GM19239 (cell line): ENCODE measurements around the gene FAM219B.

Experiments used
- DNase-seq: peaks from one replicate; pipeline ENCODE4 v3.0.0; 2011; ENCODE audit warnings: low spot score; ENCODE audit not compliant: insufficient read length
- FAIRE-seq: peaks from 2 replicates; lab custom pipeline; 2011; peaks lifted over from hg19 to GRCh38; lab: Jason Lieb, UNC

Gene FAM219B

GRCh38 chr15:74882528-74882927, 24.1 kb downstream of the FAM219B start:
- no peak for DNase-seq
- no peak for FAIRE-seq

GRCh38 chr15:74878273-74878672, 28.4 kb downstream of the FAM219B start:
- FAIRE-seq (no peak), DNase-seq (no peak)

GRCh38 chr15:74873756-74874424, 32.8 kb downstream of the FAM219B start:
- FAIRE-seq (peak; percentile 35), DNase-seq (no peak)

- DNase-seq (peak; percentile 86), FAIRE-seq (peak; percentile 87)
These were observed 33.5 kb downstream of the FAM219B start, which contains the start of gene SCAMP2 for GRCh38 chr15:74873036-74873755. Gene SCAMP2 (minus strand): TSS chr15:74873365. CDS start chr15:74873255, 110 bp downstream.

GRCh38 chr15:74872702-74873035, 34.0 kb downstream of the FAM219B start:
- DNase-seq (no peak), FAIRE-seq (no peak)

- DNase-seq (no peak), FAIRE-seq (peak; percentile 4)
These were observed 36.0 kb downstream of the FAM219B start for GRCh38 chr15:74870436-74871215.

- DNase-seq (peak; percentile 78), FAIRE-seq (peak; percentile 93)
These were observed 36.8 kb downstream of the FAM219B start for GRCh38 chr15:74869726-74870407.

GRCh38 chr15:74869372-74869725, 37.3 kb downstream of the FAM219B start:
- no peak for FAIRE-seq

GRCh38 chr15:74868059-74868458, 38.6 kb downstream of the FAM219B start:
- DNase-seq (no peak), FAIRE-seq (no peak)

More at GRCh38 chr15:74869372-74869725, 37.3 kb downstream of the FAM219B start:
- DNase-seq: no peak

GRCh38 chr15:74867466-74868038, 39.1 kb downstream of the FAM219B start:
- DNase-seq: no peak
- no peak for FAIRE-seq

- FAIRE-seq: no peak
- DNase-seq: no peak
These were observed 40.6 kb downstream of the FAM219B start for GRCh38 chr15:74866090-74866489.

- DNase-seq (no peak), FAIRE-seq (no peak)
These were observed 41.3 kb downstream of the FAM219B start for GRCh38 chr15:74865316-74865715.

GRCh38 chr15:74864296-74864695, 42.4 kb downstream of the FAM219B start:
- no peak for FAIRE-seq

GRCh38 chr15:74863239-74864056, 43.2 kb downstream of the FAM219B start:
- FAIRE-seq (no peak), DNase-seq (no peak)

More at GRCh38 chr15:74864296-74864695, 42.4 kb downstream of the FAM219B start:
- DNase-seq: no peak

GRCh38 chr15:74858369-74858740, 48.3 kb downstream of the FAM219B start:
- FAIRE-seq (peak; percentile 42), DNase-seq (no peak)

- DNase-seq (no peak), FAIRE-seq (no peak)
These were observed 48.8 kb downstream of the FAM219B start for GRCh38 chr15:74857671-74858368.

- FAIRE-seq (peak; percentile 99), DNase-seq (peak; percentile 72)
These were observed 49.5 kb downstream of the FAM219B start for GRCh38 chr15:74857082-74857655.

GRCh38 chr15:74856537-74856936, 50.1 kb downstream of the FAM219B start:
- no peak for DNase-seq
- FAIRE-seq: no peak
